Activated CD4-positive, CD25-positive, alpha-beta regulatory T cell treated with anti-CD3 and anti-CD28 coated beads, Interleukin-2, amount 50 U/mL, for 16 hours (primary cell): Measurements from ENCODE around the gene PDZRN4.

Source experiments
- DNase-seq: peaks from one replicate; pipeline ENCODE4 v3.0.0-alpha.2; 2020; ENCODE audit warnings: low read depth, low spot score

Gene PDZRN4

GRCh38 chr12:41459111-41459905 lies 271.2 kb downstream of the PDZRN4 start:
- DNase-seq: no peak

- DNase-seq: no peak
These were observed 271.7 kb downstream of the PDZRN4 start for GRCh38 chr12:41459906-41460214.

DNA sequence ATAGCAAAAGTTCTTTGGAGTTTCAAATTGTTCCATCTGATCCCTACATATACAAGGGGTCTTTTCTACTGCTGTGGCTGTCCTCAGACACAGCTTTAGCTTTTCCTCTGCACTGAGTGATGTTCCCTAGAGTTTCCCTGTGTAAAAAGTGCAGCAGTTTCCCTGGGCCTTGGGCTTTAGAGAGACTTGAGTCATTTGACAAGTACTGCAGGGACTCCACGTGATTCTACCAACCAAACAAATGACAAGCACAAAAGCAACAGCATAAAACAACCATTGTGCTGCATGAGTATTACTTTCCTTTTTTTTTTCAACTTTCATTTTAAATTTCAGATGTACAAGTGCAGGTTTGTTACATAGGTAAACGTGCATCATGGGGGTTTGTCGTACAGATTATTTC lies 272.8 kb downstream of the PDZRN4 start:
- no peak for DNase-seq

- no peak for DNase-seq
These were observed 274.2 kb downstream of the PDZRN4 start for GRCh38 chr12:41462312-41462711.

- DNase-seq: no peak
These were observed 277.4 kb downstream of the PDZRN4 start for GRCh38 chr12:41465526-41465925.

GRCh38 chr12:41466300-41466699 lies 278.2 kb downstream of the PDZRN4 start:
- DNase-seq: no peak

DNA sequence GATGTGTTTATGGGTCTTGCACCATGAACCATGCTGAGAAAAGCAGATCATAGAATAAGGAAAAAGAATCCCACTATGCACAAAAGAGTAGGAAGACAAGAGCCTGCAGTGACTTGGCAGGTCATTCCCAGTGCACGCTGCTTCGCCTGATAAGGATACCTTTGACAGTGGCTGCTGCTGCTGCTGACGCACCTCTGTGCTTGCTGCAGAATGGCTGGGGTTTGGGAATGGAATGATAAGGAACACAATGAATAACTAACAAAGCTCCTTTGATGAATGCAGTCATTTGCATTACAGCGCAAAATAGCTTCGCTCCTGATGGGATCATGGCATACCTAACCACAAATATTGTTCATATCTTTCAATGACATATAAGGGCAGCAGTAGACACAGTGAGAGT lies 278.7 kb downstream of the PDZRN4 start:
- DNase-seq: no peak

- no peak for DNase-seq
These were observed 279.6 kb downstream of the PDZRN4 start for GRCh38 chr12:41467591-41468325.

DNA sequence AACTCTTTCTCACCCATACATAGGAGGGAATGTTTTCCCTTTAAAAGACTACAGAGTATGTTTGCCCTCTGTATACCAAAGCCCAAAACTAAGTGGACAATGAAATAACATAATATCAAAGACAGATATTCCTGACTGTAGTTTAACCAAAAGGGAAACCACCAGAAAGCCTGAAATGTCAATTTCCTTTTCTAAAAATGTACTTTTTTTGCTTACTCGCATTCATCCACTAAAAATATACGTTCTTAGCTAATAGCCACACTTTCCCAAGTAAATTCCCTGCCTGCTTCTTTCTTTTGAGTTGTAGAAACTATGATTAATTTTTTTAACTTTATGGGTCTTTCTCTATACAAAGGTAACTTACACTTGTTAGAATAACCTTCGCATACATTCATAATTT lies 280.2 kb downstream of the PDZRN4 start:
- DNase-seq: no peak

DNA sequence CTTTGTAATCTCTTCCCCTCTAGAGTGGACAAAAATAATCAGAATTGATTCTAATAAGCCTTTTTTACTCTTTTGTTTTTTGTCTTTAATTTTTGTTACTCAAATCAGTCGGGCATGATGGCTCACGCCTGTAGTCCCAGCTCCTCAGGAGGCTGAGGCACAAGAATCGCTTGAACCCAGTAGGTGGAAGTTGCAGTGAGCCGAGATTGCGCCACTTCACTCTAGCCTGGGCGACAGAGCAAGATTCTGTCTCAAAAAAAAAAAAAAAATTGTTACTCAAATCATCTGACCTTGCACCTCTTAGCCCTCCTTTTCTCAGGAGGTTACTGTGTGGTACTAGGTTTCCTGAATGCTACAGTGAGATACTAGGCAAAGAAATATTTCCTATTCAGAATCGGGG lies 280.6 kb downstream of the PDZRN4 start:
- no peak for DNase-seq

DNA sequence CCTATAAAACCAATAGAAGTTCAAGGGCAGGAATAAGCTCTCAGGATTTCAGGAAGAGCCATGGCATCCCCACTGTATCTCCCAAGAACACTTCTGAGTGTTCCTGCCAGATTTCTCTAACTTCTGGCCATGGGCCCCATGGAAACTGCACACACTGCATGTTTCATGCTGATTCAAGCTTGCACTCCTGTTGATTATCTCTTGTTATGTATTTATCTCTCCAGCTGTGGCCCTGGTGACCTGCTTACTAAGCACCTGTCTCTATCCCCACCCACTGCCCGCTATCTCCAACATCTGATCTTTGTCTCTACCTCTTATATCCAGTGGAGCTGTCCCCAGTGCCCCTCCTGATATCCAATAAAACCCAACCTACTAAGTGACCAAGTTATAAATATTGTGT lies 285.3 kb downstream of the PDZRN4 start:
- DNase-seq: no peak

GRCh38 chr12:41474001-41474400 lies 285.9 kb downstream of the PDZRN4 start:
- no peak for DNase-seq

GRCh38 chr12:41476499-41477439 lies 288.6 kb downstream of the PDZRN4 start:
- DNase-seq: no peak

DNA sequence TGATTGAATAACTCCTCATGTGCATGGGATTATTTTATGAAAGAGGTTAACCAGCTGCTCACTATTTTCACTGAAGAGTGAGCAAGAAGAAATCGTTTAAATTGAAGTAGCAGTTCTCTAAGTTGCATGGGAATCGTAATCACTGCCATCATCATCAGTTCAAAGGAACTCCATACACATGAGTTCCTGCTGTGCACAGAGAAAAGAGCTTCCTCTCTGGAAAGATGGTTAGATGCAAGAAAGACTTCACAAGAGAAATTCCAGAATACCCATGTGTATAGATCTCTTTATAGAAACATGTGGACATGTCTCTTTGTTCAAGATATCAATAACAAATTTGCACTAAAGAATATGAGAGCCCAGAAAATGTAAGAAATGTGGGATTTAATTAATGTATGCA lies 291.3 kb downstream of the PDZRN4 start:
- DNase-seq: no peak

DNA sequence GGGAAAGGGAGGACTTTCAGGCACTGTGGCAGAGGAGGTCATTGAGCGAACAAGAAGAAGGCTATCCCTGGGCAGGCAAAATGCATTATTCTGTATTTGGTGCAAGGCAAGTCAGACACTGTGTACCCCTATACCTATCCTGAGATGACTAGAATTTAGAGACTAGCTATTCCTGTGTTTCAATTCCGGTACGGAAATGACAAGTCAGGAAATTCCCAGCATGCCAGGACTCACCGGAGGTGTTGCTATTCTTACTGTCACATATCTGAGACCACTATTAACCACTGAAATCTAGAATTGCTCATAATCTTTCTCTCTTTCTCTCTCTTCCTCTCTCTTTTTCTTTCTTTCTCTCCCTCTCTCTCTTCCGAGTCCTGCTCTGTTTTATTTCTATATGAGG lies 297.1 kb downstream of the PDZRN4 start:
- no peak for DNase-seq

- no peak for DNase-seq
These were observed 298.6 kb downstream of the PDZRN4 start for GRCh38 chr12:41486718-41487117.

DNA sequence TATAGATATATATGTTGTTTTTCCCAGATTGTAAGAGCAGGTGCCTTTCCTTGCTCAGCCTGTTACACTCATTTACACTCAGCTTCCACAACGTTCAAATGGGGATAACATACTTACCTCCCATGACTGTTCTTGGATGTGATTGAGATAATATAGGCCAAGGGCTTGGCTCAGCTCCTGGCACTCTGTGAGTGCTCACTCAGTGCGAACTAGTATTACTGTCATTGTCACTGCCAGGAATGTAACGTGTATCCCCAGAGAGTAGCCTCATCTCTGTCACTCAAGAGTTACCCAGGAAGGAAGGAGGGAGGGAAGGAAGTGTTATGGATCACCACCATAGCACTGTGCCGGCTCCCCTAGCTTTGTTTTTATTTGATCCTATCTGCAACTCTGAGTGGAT lies 307.9 kb downstream of the PDZRN4 start:
- DNase-seq: no peak

DNA sequence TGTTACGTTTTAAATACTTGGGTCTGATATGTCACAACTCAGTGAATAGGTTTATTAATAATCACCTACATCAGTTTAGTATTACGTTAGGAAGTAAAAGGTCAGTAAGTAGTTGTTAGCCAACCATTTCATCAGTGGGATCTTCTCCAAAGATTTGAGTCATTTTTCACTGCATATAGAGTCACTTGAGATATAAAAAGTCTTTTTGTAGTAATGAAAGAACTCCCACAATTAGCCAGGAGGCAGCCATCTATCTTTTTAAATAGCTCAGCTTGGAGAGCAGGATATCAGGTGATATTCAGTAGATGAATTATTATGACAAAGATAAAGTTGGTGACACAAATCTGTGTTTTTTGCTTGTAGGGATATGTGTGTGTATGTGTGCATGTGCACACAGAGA lies 309.3 kb downstream of the PDZRN4 start:
- DNase-seq: no peak

DNA sequence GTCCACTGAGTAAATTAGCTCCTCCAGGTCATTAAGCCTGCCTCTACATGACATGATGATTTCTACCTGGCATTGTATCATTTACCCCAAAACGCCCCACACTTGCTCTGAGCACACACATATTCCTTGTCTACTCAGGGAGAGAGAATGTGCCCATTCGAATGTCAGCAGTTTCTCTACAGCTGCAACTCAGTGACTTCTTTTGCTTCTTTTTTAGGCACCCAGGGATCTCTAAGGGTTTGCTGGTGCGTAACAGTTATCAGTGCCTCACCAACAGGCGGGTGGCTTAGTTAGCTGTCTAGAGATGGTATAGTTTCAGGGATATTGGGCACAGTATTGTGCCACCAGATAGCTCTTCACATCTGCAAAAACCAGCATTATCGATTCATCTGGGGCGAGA lies 316.9 kb downstream of the PDZRN4 start:
- no peak for DNase-seq

- no peak for DNase-seq
These were observed 319.2 kb downstream of the PDZRN4 start for GRCh38 chr12:41507286-41507685.

GRCh38 chr12:41509271-41510055 lies 321.3 kb downstream of the PDZRN4 start:
- DNase-seq: no peak

DNA sequence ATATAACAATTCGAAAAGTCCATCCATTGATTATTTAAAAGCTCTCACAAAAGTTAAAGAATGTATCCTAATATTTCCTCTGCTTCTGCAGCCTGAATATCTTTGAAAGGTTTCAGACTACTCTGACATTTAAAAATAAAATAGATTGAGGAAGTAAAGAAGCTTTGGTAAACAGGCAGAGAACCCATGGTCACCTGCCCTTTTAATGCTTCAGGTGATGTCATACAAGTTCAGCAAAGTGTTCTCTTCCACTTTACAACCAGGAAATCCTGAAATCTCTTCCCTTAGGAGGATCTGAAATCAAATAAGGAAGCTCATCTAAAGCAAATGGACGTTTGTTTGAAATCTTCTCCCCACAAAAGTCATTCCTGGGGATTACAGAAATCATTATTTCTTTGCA lies 322.4 kb downstream of the PDZRN4 start:
- DNase-seq: no peak
